B cell (primary cell): ENCODE measurements around the gene EPHB1.

Source experiments
- CTCF ChIP-seq: fragments of 200-600 bp; IDR thresholded peaks from one replicate; pipeline ENCODE4 v1.8.0; 2022; ENCODE audit warnings: antibody characterized with exemption, mild to moderate bottlenecking
- EZH2 ChIP-seq: IDR thresholded peaks from 2 replicates; pipeline ENCODE4 v1.6.1; 2012; ENCODE audit warnings: borderline replicate concordance, low read depth, mild to moderate bottlenecking, moderate library complexity, low read length; ENCODE audit not compliant: insufficient read depth, poor library complexity, severe bottlenecking

GRCh38 chr3:135217730-135218129, 422.7 kb downstream of the EPHB1 start:
- no peak for TF ChIP-seq CTCF
- TF ChIP-seq EZH2 = no peak
